K562 (cell line): ENCODE results near the gene P2RX2. TPM values are rescaled to one million over a fixed set of nuclear protein-coding genes. Genes with fewer than 3 reads are reported as not detected.

Experiments used
- EP400 ChIP-seq: fragments of 450-650 bp; IDR thresholded peaks from 2 replicates; pipeline ENCODE4 v1.6.1; 2017; ENCODE audit warnings: antibody characterized with exemption, mild to moderate bottlenecking, moderate library complexity
- FOXK2 ChIP-seq, 2 experiments: fragments of 450-650 bp; IDR thresholded peaks in 1 of 2; conservative IDR thresholded peaks in 1 of 2; 2 replicates each; pipeline ENCODE4 v1.6.1; 2016; ENCODE audit warnings: low read depth in 2 of 2, mild to moderate bottlenecking in 1 of 2
- HIVEP1 ChIP-seq: fragments of 250-450 bp; sonication (Bioruptor Pico); IDR thresholded peaks from 2 replicates; pipeline ENCODE4 v1.4.0; 2020; ENCODE audit warnings: mild to moderate bottlenecking
- MCM3 ChIP-seq: fragments of 450-650 bp; IDR thresholded peaks from 2 replicates; pipeline ENCODE4 v1.6.1; 2016
- MED1 ChIP-seq: sonication (generic); formaldehyde crosslinking; IDR thresholded peaks from 2 replicates; pipeline ENCODE4 v1.8.1; 2023; ENCODE audit warnings: missing genetic modification reagents, borderline replicate concordance
- MTA3 ChIP-seq: fragments of 450-650 bp; formaldehyde crosslinking; IDR thresholded peaks from 2 replicates; pipeline ENCODE4 v1.6.1; 2017; ENCODE audit warnings: mild to moderate bottlenecking, borderline replicate concordance
- POLR2A ChIP-seq: fragments of 450-650 bp; conservative IDR thresholded peaks from 2 replicates; pipeline ENCODE4 v1.6.1; 2016
- SIRT6 ChIP-seq: IDR thresholded peaks from one replicate; pipeline ENCODE4 v1.6.1; 2012; ENCODE audit warnings: low read depth, mild to moderate bottlenecking, control low read depth, inconsistent platforms, low read length, moderate library complexity
- SMARCB1 ChIP-seq: IDR thresholded peaks from 2 replicates; pipeline ENCODE4 v1.6.1; 2011; ENCODE audit warnings: improper control_type of control experiment, low read depth; ENCODE audit not compliant: insufficient read length
- ZNF239 ChIP-seq: fragments of 250-450 bp; sonication (Bioruptor Pico); IDR thresholded peaks from 2 replicates; pipeline ENCODE4 v1.4.0; 2020; ENCODE audit warnings: mild to moderate bottlenecking
- ZNF354B ChIP-seq: fragments of 250-450 bp; sonication (Bioruptor Pico); IDR thresholded peaks from 2 replicates; pipeline ENCODE4 v1.4.0; 2020
- polyA plus RNA-seq, 8 experiments: library from polyadenylated mRNA; depleted of rRNA in 4 of 8; stranded (reverse) in 5 of 8; unstranded in 3 of 8; fragments of >200 nt; fragmentation: Nextera tagmentation in 2 of 8; fragmentation: Illumina TruSeq in 1 of 8; extraction: Ambion mirVana in 2 of 8; extraction: Trizol in 1 of 8; gene quantifications; 2 replicates each; pipeline versions ENCODE4 v1.2.1 to v1.2.3, GENCODE V29; 2011 to 2014; ENCODE audit warnings: inconsistent platforms in 1 of 8, missing spikeins in 1 of 8
- total RNA-seq, 7 experiments: library from RNA; depleted of rRNA in 6 of 7; stranded (reverse); fragments of >200 nt in 6 of 7; fragmentation: Illumina TruSeq in 2 of 7; extraction: Trizol in 2 of 7; gene quantifications; 2 replicates each; pipeline versions ENCODE4 v1.2.1 to v1.2.3, GENCODE V29; 2011 to 2021; ENCODE audit warnings: low replicate concordance in 1 of 7
- TF ChIP-seq, protein P1 (sequence below): fragments of 450-650 bp; IDR thresholded peaks from 2 replicates; pipeline ENCODE4 v1.6.1; 2018; ENCODE audit not compliant: partially characterized antibody
- TF ChIP-seq, protein P2 (sequence below): fragments of 250-450 bp; sonication (Bioruptor Pico); IDR thresholded peaks from 2 replicates; pipeline ENCODE4 v1.4.0; 2020; ENCODE audit warnings: mild to moderate bottlenecking
- TF ChIP-seq, protein P3 (sequence below): fragments of 200-800 bp; sonication (Bioruptor generic); IDR thresholded peaks from 2 replicates; pipeline ENCODE4 v1.6.1; 2017; ENCODE audit warnings: missing genetic modification characterization, missing compliant biosample characterization
- TF ChIP-seq, protein P4 (sequence below): sonication (generic); formaldehyde crosslinking; IDR thresholded peaks from 2 replicates; pipeline ENCODE4 v1.4.0; 2020; ENCODE audit warnings: mild to moderate bottlenecking, missing genetic modification reagents
- TF ChIP-seq, protein P5 (sequence below): fragments of 450-650 bp; formaldehyde crosslinking; IDR thresholded peaks from 2 replicates; pipeline ENCODE4 v1.4.0; 2020; ENCODE audit warnings: mild to moderate bottlenecking, mixed read lengths
- TF ChIP-seq, protein P6 (sequence below): sonication (generic); formaldehyde crosslinking; IDR thresholded peaks from 2 replicates; pipeline ENCODE4 v1.8.1; 2023; ENCODE audit warnings: mild to moderate bottlenecking, missing genetic modification reagents

Gene P2RX2
- total and polyA plus RNA-seq, 9 of the 15 experiments (the other 6 are each of a cell fraction or from before 2014, with no cell fraction given) = not detected

DNA sequence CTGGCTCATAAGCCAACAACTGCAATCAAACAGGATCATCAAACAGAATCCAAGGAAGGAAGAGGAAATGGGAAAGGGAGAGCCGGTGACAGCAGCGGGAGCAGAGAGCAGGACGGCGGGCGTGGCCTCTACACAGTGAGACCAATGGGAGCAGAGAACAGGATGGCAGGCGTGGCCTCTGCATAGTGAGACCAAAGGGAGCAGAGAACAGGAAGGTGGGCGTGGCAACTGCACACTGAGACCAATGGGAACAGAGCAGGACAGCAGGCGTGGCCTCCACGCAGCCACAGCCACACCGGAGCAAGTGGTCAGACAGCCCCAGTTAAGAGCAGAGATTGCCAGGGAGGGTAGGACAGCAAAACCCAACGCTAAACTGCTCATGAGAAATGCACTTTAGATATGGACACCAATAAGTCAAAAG is 24.6 kb upstream of the P2RX2 start (continued):
- TF ChIP-seq, protein P1, sequence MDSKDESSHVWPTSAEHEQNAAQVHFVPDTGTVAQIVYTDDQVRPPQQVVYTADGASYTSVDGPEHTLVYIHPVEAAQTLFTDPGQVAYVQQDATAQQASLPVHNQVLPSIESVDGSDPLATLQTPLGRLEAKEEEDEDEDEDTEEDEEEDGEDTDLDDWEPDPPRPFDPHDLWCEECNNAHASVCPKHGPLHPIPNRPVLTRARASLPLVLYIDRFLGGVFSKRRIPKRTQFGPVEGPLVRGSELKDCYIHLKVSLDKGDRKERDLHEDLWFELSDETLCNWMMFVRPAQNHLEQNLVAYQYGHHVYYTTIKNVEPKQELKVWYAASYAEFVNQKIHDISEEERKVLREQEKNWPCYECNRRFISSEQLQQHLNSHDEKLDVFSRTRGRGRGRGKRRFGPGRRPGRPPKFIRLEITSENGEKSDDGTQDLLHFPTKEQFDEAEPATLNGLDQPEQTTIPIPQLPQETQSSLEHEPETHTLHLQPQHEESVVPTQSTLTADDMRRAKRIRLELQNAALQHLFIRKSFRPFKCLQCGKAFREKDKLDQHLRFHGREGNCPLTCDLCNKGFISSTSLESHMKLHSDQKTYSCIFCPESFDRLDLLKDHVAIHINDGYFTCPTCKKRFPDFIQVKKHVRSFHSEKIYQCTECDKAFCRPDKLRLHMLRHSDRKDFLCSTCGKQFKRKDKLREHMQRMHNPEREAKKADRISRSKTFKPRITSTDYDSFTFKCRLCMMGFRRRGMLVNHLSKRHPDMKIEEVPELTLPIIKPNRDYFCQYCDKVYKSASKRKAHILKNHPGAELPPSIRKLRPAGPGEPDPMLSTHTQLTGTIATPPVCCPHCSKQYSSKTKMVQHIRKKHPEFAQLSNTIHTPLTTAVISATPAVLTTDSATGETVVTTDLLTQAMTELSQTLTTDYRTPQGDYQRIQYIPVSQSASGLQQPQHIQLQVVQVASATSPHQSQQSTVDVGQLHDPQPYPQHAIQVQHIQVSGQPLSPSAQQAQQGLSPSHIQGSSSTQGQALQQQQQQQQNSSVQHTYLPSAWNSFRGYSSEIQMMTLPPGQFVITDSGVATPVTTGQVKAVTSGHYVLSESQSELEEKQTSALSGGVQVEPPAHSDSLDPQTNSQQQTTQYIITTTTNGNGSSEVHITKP = no peak
- TF ChIP-seq MED1 (CRISPR knock-in tag) (no peak), MTA3 (no peak), ZNF354B (CRISPR knock-in tag) (no peak), SMARCB1 (no peak), FOXK2 (conservative IDR thresholded peaks at IDR 0.05 in 1 of 2, IDR thresholded peaks at IDR 0.05 in 1 of 2; ENCODE audit: low read depth in 2 of 2) (no peak), HIVEP1 (CRISPR knock-in tag) (no peak), EP400 (no peak), MCM3 (no peak), ZNF239 (CRISPR knock-in tag) (no peak), SIRT6 (no peak), POLR2A (no peak)
- TF ChIP-seq, protein P2, sequence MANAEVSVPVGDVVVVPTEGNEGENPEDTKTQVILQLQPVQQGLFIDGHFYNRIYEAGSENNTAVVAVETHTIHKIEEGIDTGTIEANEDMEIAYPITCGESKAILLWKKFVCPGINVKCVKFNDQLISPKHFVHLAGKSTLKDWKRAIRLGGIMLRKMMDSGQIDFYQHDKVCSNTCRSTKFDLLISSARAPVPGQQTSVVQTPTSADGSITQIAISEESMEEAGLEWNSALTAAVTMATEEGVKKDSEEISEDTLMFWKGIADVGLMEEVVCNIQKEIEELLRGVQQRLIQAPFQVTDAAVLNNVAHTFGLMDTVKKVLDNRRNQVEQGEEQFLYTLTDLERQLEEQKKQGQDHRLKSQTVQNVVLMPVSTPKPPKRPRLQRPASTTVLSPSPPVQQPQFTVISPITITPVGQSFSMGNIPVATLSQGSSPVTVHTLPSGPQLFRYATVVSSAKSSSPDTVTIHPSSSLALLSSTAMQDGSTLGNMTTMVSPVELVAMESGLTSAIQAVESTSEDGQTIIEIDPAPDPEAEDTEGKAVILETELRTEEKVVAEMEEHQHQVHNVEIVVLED (CRISPR knock-in tag) = no peak
- TF ChIP-seq, protein P3, sequence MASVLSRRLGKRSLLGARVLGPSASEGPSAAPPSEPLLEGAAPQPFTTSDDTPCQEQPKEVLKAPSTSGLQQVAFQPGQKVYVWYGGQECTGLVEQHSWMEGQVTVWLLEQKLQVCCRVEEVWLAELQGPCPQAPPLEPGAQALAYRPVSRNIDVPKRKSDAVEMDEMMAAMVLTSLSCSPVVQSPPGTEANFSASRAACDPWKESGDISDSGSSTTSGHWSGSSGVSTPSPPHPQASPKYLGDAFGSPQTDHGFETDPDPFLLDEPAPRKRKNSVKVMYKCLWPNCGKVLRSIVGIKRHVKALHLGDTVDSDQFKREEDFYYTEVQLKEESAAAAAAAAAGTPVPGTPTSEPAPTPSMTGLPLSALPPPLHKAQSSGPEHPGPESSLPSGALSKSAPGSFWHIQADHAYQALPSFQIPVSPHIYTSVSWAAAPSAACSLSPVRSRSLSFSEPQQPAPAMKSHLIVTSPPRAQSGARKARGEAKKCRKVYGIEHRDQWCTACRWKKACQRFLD = no peak
- TF ChIP-seq, protein P4, sequence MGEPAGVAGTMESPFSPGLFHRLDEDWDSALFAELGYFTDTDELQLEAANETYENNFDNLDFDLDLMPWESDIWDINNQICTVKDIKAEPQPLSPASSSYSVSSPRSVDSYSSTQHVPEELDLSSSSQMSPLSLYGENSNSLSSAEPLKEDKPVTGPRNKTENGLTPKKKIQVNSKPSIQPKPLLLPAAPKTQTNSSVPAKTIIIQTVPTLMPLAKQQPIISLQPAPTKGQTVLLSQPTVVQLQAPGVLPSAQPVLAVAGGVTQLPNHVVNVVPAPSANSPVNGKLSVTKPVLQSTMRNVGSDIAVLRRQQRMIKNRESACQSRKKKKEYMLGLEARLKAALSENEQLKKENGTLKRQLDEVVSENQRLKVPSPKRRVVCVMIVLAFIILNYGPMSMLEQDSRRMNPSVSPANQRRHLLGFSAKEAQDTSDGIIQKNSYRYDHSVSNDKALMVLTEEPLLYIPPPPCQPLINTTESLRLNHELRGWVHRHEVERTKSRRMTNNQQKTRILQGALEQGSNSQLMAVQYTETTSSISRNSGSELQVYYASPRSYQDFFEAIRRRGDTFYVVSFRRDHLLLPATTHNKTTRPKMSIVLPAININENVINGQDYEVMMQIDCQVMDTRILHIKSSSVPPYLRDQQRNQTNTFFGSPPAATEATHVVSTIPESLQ = no peak
- TF ChIP-seq, protein P5, sequence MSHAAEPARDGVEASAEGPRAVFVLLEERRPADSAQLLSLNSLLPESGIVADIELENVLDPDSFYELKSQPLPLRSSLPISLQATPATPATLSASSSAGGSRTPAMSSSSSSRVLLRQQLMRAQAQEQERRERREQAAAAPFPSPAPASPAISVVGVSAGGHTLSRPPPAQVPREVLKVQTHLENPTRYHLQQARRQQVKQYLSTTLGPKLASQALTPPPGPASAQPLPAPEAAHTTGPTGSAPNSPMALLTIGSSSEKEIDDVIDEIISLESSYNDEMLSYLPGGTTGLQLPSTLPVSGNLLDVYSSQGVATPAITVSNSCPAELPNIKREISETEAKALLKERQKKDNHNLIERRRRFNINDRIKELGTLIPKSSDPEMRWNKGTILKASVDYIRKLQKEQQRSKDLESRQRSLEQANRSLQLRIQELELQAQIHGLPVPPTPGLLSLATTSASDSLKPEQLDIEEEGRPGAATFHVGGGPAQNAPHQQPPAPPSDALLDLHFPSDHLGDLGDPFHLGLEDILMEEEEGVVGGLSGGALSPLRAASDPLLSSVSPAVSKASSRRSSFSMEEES (CRISPR knock-in tag) = no peak
- TF ChIP-seq, protein P6, sequence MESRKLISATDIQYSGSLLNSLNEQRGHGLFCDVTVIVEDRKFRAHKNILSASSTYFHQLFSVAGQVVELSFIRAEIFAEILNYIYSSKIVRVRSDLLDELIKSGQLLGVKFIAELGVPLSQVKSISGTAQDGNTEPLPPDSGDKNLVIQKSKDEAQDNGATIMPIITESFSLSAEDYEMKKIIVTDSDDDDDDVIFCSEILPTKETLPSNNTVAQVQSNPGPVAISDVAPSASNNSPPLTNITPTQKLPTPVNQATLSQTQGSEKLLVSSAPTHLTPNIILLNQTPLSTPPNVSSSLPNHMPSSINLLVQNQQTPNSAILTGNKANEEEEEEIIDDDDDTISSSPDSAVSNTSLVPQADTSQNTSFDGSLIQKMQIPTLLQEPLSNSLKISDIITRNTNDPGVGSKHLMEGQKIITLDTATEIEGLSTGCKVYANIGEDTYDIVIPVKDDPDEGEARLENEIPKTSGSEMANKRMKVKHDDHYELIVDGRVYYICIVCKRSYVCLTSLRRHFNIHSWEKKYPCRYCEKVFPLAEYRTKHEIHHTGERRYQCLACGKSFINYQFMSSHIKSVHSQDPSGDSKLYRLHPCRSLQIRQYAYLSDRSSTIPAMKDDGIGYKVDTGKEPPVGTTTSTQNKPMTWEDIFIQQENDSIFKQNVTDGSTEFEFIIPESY (CRISPR knock-in tag) = no peak
